Upper lobe of right lung (tissue), 1 donor: ENCODE data around the gene RDH11. TPM values are rescaled to one million over a fixed set of nuclear protein-coding genes. Genes with fewer than 3 reads are reported as not detected.

Source experiments
- ATAC-seq: fragments of 200-7000 bp; cut with Tn5 transposase; one replicate; pipeline ENCODE4 v1.9.1; 2020; ENCODE audit warnings: mild to moderate bottlenecking, moderate library complexity
- DNase-seq: peaks from one replicate; pipeline ENCODE4 v3.0.0-alpha.2; 2020
- H3K27ac ChIP-seq: fragments of 200-600 bp; one replicate; pipeline ENCODE4 v1.8.0; 2022
- H3K27me3 ChIP-seq: fragments of 200-600 bp; one replicate; pipeline ENCODE4 v1.8.0; 2022; ENCODE audit warnings: mild to moderate bottlenecking
- H3K36me3 ChIP-seq: fragments of 200-600 bp; one replicate; pipeline ENCODE4 v1.8.0; 2022
- H3K4me1 ChIP-seq: fragments of 200-600 bp; one replicate; pipeline ENCODE4 v1.8.0; 2022
- H3K4me3 ChIP-seq: fragments of 200-600 bp; one replicate; pipeline ENCODE4 v1.8.0; 2022; ENCODE audit warnings: mild to moderate bottlenecking
- H3K9me3 ChIP-seq: fragments of 200-600 bp; one replicate; pipeline ENCODE4 v1.8.0; 2022
- intact Hi-C: fragments of 100-400 bp; cut with DNase I; formaldehyde crosslinking; loops from one replicate; pipeline ENCODE4 v1.11.0; 2022
- total RNA-seq: library from RNA; stranded (reverse); fragmentation: NEBNext Ultra II Directional; extraction: Animal tissue kit (Norgen Biotek cat#: 25700); gene quantifications from one replicate; pipeline ENCODE4 v1.2.1, GENCODE V29; 2021
- TF ChIP-seq, protein P1 (sequence below): fragments of 200-600 bp; IDR thresholded peaks from one replicate; pipeline ENCODE4 v1.8.0; 2022; ENCODE audit warnings: antibody characterized with exemption
- donor health status: DM: no; HTN: yes; CAD: no; lungs with severe emphysema.

The RDH11 gene
- total RNA-seq, 1 donor from 2014 or later, result 58.4 TPM

DNA sequence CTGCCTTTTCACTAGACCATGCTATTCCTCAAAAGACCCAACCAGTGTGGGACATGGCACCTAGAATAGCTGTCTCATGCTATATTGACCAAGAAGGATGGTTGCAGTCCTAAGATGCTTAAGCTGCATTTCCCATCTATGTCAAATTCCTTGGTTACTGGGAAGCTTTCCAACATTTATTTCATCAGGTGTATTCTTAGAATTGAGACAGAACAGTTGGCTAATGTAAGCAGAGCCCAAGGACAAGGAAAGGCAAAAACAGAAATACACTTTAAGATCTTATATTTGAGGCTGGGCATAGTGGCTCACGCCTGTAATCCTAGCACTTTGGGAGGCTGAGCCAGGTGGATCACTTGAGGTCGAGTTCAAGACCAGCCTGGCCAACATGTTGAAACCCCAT is 51.1 kb downstream of the RDH11 start:
- Histone ChIP-seq H3K27ac (no peak overlapping the region), H3K4me3 (no peak overlapping the region), H3K9me3 (no peaks in the 10 kb centered on the region), H3K4me1 (no peaks in the 10 kb centered on the region), H3K27me3 (no peaks in the 10 kb centered on the region), H3K36me3 (peaks cover 30% of the 10 kb centered on the region)
- intact Hi-C loops, result no loop called here
- ATAC-seq (no peak), DNase-seq (no peak)
- TF ChIP-seq, protein P1, sequence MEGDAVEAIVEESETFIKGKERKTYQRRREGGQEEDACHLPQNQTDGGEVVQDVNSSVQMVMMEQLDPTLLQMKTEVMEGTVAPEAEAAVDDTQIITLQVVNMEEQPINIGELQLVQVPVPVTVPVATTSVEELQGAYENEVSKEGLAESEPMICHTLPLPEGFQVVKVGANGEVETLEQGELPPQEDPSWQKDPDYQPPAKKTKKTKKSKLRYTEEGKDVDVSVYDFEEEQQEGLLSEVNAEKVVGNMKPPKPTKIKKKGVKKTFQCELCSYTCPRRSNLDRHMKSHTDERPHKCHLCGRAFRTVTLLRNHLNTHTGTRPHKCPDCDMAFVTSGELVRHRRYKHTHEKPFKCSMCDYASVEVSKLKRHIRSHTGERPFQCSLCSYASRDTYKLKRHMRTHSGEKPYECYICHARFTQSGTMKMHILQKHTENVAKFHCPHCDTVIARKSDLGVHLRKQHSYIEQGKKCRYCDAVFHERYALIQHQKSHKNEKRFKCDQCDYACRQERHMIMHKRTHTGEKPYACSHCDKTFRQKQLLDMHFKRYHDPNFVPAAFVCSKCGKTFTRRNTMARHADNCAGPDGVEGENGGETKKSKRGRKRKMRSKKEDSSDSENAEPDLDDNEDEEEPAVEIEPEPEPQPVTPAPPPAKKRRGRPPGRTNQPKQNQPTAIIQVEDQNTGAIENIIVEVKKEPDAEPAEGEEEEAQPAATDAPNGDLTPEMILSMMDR, result no peak

DNA sequence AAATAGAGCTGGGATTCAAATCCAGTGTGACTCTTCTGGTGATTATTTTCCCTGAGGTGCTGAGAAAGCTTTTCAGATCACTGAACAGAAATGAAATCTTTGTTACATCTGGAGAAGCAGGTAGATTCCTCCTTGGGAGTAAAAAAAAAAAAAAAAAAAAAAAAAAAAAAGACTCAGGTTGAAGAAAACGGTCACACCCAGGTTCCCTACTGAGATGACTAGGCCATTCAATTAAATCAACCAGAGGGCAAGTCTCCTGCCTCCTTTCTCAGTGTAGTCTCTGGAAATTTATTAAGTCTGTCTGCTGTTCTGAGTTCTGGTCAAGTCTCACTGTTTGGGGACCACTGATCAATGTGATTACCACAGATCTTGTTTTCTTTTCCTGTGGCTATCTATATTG is 51.9 kb downstream of the RDH11 start:
- no peak for ATAC-seq
- intact Hi-C loops, result no loop called here

DNA sequence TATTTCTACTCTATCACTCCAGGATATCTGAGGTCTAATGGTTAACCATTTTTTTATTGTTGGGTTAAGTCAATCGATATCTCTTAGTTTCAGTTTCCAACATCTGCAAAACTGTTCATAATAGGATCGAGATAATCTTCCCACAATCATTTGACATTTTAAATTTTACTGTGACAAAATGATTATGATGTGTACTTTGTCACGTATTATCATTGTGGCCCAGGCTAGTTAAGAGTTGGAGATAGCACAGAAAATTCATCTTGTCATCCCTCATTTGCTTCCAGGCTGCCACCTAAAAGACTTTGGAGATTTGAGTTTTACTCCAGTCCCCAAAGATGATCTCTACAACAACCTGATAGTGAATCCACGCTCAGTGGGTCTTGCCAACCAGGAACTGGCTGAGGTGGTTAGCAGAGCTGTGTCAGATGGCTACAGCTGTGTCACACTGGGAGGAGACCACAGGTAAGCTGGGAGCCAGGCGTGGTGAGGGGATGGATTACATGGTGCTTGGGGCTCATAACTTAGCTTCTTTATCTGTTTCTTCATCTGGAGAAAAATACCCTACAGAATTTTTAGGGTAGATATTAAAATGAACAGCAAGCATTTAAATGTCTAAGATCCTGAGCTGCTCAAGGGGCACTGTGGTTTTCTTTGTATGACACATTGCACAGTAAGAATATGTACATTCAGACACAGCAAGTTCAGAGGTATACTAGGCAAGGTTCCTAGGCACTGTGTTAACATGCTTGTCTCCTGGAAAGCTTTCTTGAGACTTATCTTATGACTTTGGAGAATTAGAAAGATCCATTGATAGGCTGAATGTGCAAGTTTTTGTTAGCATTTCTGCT is 53.4 kb downstream of the RDH11 start:
- H3K9me3 ChIP-seq, result no peaks in the 10 kb centered on the region
- H3K27ac ChIP-seq, result no peak overlapping the region
- no peak for ATAC-seq
- intact Hi-C loops, result no loop called here
- no peak for DNase-seq
- no peaks in the 10 kb centered on the region for H3K27me3 ChIP-seq
- H3K36me3 ChIP-seq, result peaks cover 9% of the 10 kb centered on the region
- TF ChIP-seq, protein P1, result no peak
- no peaks in the 10 kb centered on the region for H3K4me1 ChIP-seq
- no peak overlapping the region for H3K4me3 ChIP-seq

More for the DNA sequence above, 51.9 kb downstream of the RDH11 start:
- Histone ChIP-seq H3K4me3 (no peak overlapping the region), H3K36me3 (peaks cover 23% of the 10 kb centered on the region), H3K4me1 (no peaks in the 10 kb centered on the region), H3K27me3 (no peaks in the 10 kb centered on the region), H3K9me3 (no peaks in the 10 kb centered on the region), H3K27ac (no peak overlapping the region)
- DNase-seq, result no peak
- TF ChIP-seq, protein P1, result no peak

DNA sequence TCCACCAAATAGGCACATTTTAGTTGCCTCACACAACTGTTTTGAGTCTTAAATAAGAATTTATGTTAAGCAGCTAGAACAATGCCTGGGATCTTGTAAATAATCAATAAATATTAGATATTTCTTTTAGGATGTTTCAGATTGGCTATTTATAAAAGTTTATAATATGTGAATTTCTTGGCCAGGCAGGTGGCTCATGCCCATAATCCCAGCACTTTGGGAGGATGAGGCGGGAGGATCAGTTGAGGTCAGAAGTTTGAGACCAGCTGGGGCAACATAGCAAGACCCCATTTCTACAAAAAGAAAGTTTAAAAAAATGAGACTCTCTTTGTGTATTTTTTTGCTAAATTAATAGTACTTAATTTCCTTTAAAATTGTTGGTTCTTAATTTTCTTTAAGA is 54.1 kb downstream of the RDH11 start:
- Histone ChIP-seq H3K4me3 (no peak overlapping the region), H3K9me3 (no peaks in the 10 kb centered on the region), H3K4me1 (no peaks in the 10 kb centered on the region), H3K27ac (no peak overlapping the region), H3K27me3 (no peaks in the 10 kb centered on the region), H3K36me3 (peaks cover 4% of the 10 kb centered on the region)
- DNase-seq (no peak), ATAC-seq (no peak)
- TF ChIP-seq, protein P1, result no peak
- intact Hi-C loops, result no loop called here

DNA sequence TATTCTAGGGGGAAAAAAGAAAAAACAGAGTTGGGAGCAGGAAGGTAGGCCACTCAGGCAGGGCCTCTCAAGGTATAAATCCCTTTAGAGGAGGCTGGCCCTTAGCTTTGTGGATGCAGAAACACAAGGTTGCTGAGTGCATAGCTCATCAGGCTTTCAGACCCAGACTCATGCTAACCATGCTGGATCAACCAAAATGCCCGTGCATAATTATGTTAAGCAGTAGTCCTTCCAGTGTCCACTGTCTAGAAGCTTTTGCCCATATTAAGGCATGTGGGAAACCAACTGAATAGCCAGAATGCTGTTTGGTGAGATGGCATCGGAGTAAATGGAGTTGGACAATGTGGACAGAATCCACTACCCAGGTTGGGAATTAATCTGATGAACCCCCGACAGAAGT is 56.9 kb downstream of the RDH11 start:
- DNase-seq (no peak), ATAC-seq (no peak)
- Histone ChIP-seq H3K4me1 (no peaks in the 10 kb centered on the region), H3K36me3 (no peaks in the 10 kb centered on the region), H3K4me3 (no peak overlapping the region), H3K9me3 (no peaks in the 10 kb centered on the region), H3K27ac (no peak overlapping the region), H3K27me3 (no peaks in the 10 kb centered on the region)
- TF ChIP-seq, protein P1, result no peak
- intact Hi-C loops, result no loop called here
